OCI-LY1 (cell line): ENCODE data around the gene IDUA.
A peak's percentile ranks its signal among the peaks of the same experiment; 100 is the strongest.

Source experiments
- H2AFZ ChIP-seq: fragments of 200-600 bp; sonication (generic), shearing (Covaris generic); 2 replicates; pipeline ENCODE4 v1.6.0; 2014; ENCODE audit warnings: antibody characterized with exemption, mild to moderate bottlenecking, low read length
- H3F3A ChIP-seq: fragments of 200-600 bp; sonication (generic), shearing (Covaris generic); 2 replicates; pipeline ENCODE4 v1.6.0; 2014; ENCODE audit warnings: mild to moderate bottlenecking, antibody characterized with exemption, low read length, moderate library complexity; ENCODE audit not compliant: insufficient read depth
- H3K27ac ChIP-seq: fragments of 200-600 bp; sonication (generic); 2 replicates; pipeline ENCODE4 v1.5.1; 2014; ENCODE audit warnings: low read length, mixed run types, mild to moderate bottlenecking, low read depth; ENCODE audit not compliant: poor library complexity, severe bottlenecking
- H3K27me3 ChIP-seq: fragments of 200-600 bp; sonication (generic); 2 replicates; pipeline ENCODE4 v1.6.0; 2014; ENCODE audit warnings: antibody characterized with exemption, mild to moderate bottlenecking, low read length, moderate library complexity; ENCODE audit not compliant: insufficient read depth
- H3K36me3 ChIP-seq: fragments of 200-600 bp; sonication (generic); 2 replicates; pipeline ENCODE4 v1.6.1; 2014; ENCODE audit warnings: mild to moderate bottlenecking, antibody characterized with exemption, low read length, moderate library complexity, mixed read lengths; ENCODE audit not compliant: insufficient read depth
- H3K4me1 ChIP-seq: fragments of 200-600 bp; sonication (generic); 2 replicates; pipeline ENCODE4 v1.5.1; 2014; ENCODE audit warnings: mild to moderate bottlenecking, low read length, moderate library complexity; ENCODE audit not compliant: insufficient read depth, severe bottlenecking
- H3K4me2 ChIP-seq: fragments of 200-600 bp; sonication (generic), shearing (Covaris generic); 2 replicates; pipeline ENCODE4 v1.6.1; 2014; ENCODE audit warnings: low read length
- H3K4me3 ChIP-seq: fragments of 200-600 bp; sonication (generic); 2 replicates; pipeline ENCODE4 v1.5.1; 2014; ENCODE audit warnings: low read length, low read depth, mild to moderate bottlenecking, mixed read lengths; ENCODE audit not compliant: poor library complexity, severe bottlenecking
- H3K79me2 ChIP-seq: fragments of 200-600 bp; shearing (Covaris generic); 2 replicates; pipeline ENCODE4 v1.6.1; 2016; ENCODE audit warnings: mixed run types, low read length, mixed read lengths; ENCODE audit not compliant: insufficient read depth
- H3K9ac ChIP-seq: fragments of 200-600 bp; sonication (generic), shearing (Covaris generic); 2 replicates; pipeline ENCODE4 v1.6.1; 2014; ENCODE audit warnings: mild to moderate bottlenecking, low read length, mixed read lengths
- H3K9me2 ChIP-seq: fragments of 200-600 bp; sonication (generic), shearing (Covaris generic); 2 replicates; pipeline ENCODE4 v1.6.1; 2014; ENCODE audit warnings: low read depth, mild to moderate bottlenecking, low read length, mixed read lengths
- H3K9me3 ChIP-seq: fragments of 200-600 bp; shearing (Covaris generic); 2 replicates; pipeline ENCODE4 v1.6.1; 2014; ENCODE audit warnings: low read length, mixed read lengths
- H4K20me1 ChIP-seq: fragments of 200-600 bp; sonication (generic), shearing (Covaris generic); 2 replicates; pipeline ENCODE4 v1.6.0; 2016; ENCODE audit warnings: mild to moderate bottlenecking, low read length; ENCODE audit not compliant: insufficient read depth
- EZH2 ChIP-seq: fragments of 200-600 bp; sonication (generic), shearing (Covaris generic); IDR thresholded peaks from 2 replicates; pipeline ENCODE4 v1.8.0; 2017; ENCODE audit warnings: borderline replicate concordance, mixed run types, mild to moderate bottlenecking, antibody characterized with exemption, low read length, moderate library complexity, mixed read lengths
- TF ChIP-seq, protein P1 (sequence below): fragments of 200-600 bp; sonication (generic), shearing (Covaris generic); IDR thresholded peaks from 2 replicates; pipeline ENCODE4 v1.5.1; 2017; ENCODE audit warnings: mild to moderate bottlenecking, antibody characterized with exemption, low read length, moderate library complexity, mixed read lengths

The IDUA gene

DNA sequence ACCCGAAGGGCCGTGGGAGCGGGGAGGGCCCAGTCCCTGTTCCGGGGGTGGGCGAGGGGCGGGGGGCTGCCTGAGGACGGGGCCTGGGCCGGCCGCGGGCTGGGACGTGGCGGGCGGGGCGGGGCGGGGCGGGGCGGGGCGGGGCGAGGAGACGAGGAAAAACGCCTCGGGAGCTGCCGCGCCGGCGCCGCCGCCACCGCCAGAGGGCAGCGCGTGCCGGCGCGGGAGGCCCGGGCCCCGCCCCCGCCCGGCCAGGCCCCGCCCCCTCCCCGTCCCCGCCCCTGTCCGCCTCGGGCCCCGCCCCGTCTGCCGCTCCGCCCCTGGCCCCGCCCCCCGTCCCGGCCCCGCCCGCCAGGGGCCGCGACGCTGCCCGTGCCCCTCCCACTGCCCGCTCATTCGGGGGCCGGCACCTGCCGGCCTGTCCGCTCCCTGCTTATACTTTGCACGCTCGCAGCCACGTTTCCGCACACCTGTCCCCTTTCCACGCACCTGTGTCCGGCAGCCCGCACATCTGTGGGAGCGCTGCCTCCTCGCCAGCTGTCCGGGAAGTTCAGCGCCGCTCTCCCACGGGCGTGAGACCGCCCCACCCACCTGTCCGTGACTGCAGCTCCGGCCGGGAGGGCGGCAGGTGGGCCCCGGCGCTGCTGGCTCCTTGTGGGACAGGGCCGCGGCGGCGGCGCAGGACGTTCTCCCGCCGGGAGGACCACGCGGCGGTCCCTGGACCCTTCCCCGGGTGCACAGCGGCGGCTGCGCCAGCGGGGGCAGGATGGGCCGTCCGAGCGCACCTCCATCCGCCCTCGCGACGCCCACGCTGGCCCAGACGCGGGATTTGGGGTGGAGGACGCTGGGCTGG, 22.9 kb downstream of the IDUA start:
- H3K4me3 ChIP-seq = peak overlapping the region; percentile 60
- H3K27me3 ChIP-seq = no peaks in the 10 kb centered on the region
- no peak overlapping the region for H2AFZ ChIP-seq
- no peaks in the 10 kb centered on the region for H3K9me2 ChIP-seq
- peak overlapping the region; percentile 76 for H3K4me2 ChIP-seq
- H3K36me3 ChIP-seq = no peaks in the 10 kb centered on the region
- no peaks in the 10 kb centered on the region for H3K79me2 ChIP-seq
- TF ChIP-seq EZH2 = no peak
- no peaks in the 10 kb centered on the region for H3K9me3 ChIP-seq
- H3F3A ChIP-seq = no peaks in the 10 kb centered on the region
- no peaks in the 10 kb centered on the region for H4K20me1 ChIP-seq
- H3K9ac ChIP-seq = peak overlapping the region; percentile 43; the same call in 1 of the 2 replicates
- peaks cover 12% of the 10 kb centered on the region for H3K4me1 ChIP-seq
- H3K27ac ChIP-seq = no peak overlapping the region

DNA sequence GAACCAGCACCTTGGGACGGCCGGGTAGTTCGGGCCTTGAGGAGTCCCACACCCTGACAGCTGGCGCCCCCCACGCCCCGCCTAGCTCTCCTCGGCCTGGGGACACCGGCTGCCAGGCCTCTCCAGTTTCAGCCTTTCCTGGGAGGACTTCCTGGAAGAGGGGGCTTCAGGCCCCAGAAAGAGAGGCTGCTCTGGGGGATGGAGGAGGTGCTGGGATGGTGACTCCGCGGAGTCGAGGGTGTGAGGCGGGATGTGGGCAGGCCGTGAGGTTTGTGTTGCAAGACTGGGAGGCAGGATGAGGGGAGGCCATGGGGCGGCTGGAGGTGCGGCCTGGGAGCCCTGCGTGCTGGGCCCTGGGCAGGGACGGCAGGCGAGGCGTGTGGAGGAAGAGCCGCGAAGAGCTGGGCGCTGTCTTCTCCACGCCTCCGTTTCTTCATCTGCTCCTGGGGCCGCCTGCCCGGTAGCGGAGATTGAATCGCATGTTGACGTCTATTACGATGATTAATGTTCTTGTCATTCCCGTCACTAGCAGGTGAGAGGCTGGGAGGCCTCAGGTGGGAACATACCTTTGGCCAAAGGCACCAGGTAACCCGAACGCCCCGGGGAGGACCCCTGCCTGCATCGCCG, 23.7 kb downstream of the IDUA start:
- Histone ChIP-seq H3K27me3 (no peaks in the 10 kb centered on the region), H3K4me2 (peak overlapping the region; percentile 76), H3K36me3 (no peaks in the 10 kb centered on the region), H3K27ac (no peak overlapping the region), H2AFZ (no peak overlapping the region), H3K9me2 (no peaks in the 10 kb centered on the region), H3K4me1 (peaks cover 12% of the 10 kb centered on the region), H3K4me3 (peak overlapping the region; percentile 56), H3F3A (no peaks in the 10 kb centered on the region), H3K79me2 (no peaks in the 10 kb centered on the region), H4K20me1 (no peaks in the 10 kb centered on the region), H3K9me3 (no peaks in the 10 kb centered on the region), H3K9ac (no peak overlapping the region)
- no peak for TF ChIP-seq EZH2

DNA sequence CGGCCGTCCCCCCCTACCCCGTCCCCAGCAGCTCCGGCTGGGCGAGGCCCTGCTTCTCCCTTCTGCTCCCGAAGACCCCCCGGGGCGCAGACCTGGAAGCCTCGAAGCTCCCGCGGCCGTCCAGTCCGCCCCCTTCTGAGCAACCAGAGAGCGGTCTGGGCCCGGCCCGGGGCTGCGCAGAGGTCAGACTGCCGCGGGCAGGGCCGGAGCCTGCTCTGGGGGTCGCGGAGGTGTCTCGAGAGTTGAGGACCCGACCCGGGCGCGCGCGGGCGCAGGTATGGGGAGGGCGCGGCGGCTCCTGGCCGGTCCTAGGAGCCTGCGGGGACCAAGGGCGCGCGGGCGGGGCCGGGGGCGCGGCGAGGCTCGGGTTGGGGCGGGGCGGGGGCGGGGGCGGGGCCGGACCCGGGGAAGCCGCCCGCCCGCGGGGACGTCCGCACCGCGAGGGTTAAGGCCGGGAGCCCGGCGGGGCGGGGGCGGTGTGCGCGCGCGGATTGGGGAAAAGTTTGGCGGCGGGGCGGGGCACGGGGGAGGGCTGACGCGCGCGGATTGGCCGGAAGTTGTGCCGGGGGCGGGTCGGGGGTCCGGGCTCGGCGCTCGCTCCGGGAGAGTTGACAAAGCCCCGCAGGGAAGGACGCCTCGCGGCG, 24.3 kb downstream of the IDUA start, which contains the start of gene FGFRL1:
Gene FGFRL1 (plus strand): TSS at position 605 of the 644 bp plus-strand sequence. CDS start 860 bp downstream, outside the sequence.
- Histone ChIP-seq H3K27ac (no peak within 1 kb of the TSS), H3K4me3 (peak within 1 kb of the TSS; percentile 58)

More for the DNA sequence above, 24.3 kb downstream of the IDUA start, which contains the start of gene FGFRL1:
- Histone ChIP-seq H3K36me3 (no peaks in the 10 kb centered on the region), H3F3A (no peaks in the 10 kb centered on the region), H3K4me1 (peaks cover 12% of the 10 kb centered on the region), H3K9ac (no peak within 1 kb of the TSS; the same call in 1 of the 2 replicates), H2AFZ (no peak within 1 kb of the TSS), H4K20me1 (no peaks in the 10 kb centered on the region), H3K27me3 (no peaks in the 10 kb centered on the region), H3K79me2 (no peaks in the 10 kb centered on the region), H3K9me2 (no peaks in the 10 kb centered on the region), H3K9me3 (no peaks in the 10 kb centered on the region), H3K4me2 (peak within 1 kb of the TSS; percentile 76)
- TF ChIP-seq, protein P1, sequence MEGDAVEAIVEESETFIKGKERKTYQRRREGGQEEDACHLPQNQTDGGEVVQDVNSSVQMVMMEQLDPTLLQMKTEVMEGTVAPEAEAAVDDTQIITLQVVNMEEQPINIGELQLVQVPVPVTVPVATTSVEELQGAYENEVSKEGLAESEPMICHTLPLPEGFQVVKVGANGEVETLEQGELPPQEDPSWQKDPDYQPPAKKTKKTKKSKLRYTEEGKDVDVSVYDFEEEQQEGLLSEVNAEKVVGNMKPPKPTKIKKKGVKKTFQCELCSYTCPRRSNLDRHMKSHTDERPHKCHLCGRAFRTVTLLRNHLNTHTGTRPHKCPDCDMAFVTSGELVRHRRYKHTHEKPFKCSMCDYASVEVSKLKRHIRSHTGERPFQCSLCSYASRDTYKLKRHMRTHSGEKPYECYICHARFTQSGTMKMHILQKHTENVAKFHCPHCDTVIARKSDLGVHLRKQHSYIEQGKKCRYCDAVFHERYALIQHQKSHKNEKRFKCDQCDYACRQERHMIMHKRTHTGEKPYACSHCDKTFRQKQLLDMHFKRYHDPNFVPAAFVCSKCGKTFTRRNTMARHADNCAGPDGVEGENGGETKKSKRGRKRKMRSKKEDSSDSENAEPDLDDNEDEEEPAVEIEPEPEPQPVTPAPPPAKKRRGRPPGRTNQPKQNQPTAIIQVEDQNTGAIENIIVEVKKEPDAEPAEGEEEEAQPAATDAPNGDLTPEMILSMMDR = no peak
